K562 (cell line): ENCODE measurements around the gene ZDHHC3. TPM values are rescaled to one million over a fixed set of nuclear protein-coding genes. Genes with fewer than 3 reads are reported as not detected.

ENCODE experiments used
- THRAP3 ChIP-seq: fragments of 450-650 bp; IDR thresholded peaks from 2 replicates; pipeline ENCODE4 v1.6.1; 2016; ENCODE audit warnings: mild to moderate bottlenecking, inconsistent platforms, borderline replicate concordance
- XRCC3 ChIP-seq: fragments of 450-650 bp; IDR thresholded peaks from 2 replicates; pipeline ENCODE4 v1.6.1; 2017; ENCODE audit warnings: mild to moderate bottlenecking, moderate library complexity
- ZNF23 ChIP-seq: fragments of 250-450 bp; sonication (Bioruptor Pico); IDR thresholded peaks from 2 replicates; pipeline ENCODE4 v1.4.0; 2020; ENCODE audit warnings: mild to moderate bottlenecking
- polyA plus RNA-seq, 8 experiments: library from polyadenylated mRNA; depleted of rRNA in 4 of 8; stranded (reverse) in 5 of 8; unstranded in 3 of 8; fragments of >200 nt; fragmentation: Nextera tagmentation in 2 of 8; fragmentation: Illumina TruSeq in 1 of 8; extraction: Ambion mirVana in 2 of 8; extraction: Trizol in 1 of 8; gene quantifications; 2 replicates each; pipeline versions ENCODE4 v1.2.1 to v1.2.3, GENCODE V29; 2011 to 2014; ENCODE audit warnings: inconsistent platforms in 1 of 8, missing spikeins in 1 of 8
- total RNA-seq, 7 experiments: library from RNA; depleted of rRNA in 6 of 7; stranded (reverse); fragments of >200 nt in 6 of 7; fragmentation: Illumina TruSeq in 2 of 7; extraction: Trizol in 2 of 7; gene quantifications; 2 replicates each; pipeline versions ENCODE4 v1.2.1 to v1.2.3, GENCODE V29; 2011 to 2021; ENCODE audit warnings: low replicate concordance in 1 of 7
- TF ChIP-seq, protein P1 (sequence below): fragments of 450-650 bp; IDR thresholded peaks from 2 replicates; pipeline ENCODE4 v1.6.1; 2014; ENCODE audit warnings: low read depth, mild to moderate bottlenecking, moderate library complexity, borderline replicate concordance
- TF ChIP-seq, protein P2 (sequence below): sonication (generic); formaldehyde crosslinking; IDR thresholded peaks from 2 replicates; pipeline ENCODE4 v1.8.0; 2023; ENCODE audit warnings: mild to moderate bottlenecking, missing genetic modification reagents

The ZDHHC3 gene
- total and polyA plus RNA-seq, 9 of the 15 experiments (the other 6 are each of a cell fraction or from before 2014, with no cell fraction given): 10.3 to 120 (median 67.2) TPM

DNA sequence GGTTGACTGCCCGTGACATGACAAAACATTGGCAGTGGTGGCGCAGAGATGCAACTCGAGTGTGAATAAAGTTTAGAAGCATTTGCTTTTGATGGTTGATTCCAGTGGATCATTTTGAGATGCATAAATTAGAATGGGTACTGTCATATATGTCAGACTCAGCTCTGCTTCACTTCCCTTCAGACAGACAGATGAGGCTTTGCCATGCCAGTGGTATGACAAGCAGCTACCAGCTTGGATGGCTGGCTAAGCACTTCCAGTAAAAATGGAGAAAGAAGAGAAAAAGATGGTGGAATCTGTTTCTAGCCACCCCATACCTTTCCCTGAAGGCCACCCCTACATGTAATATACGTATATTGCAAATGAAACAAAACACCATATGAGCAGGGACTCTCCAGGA lies 36.6 kb upstream of the ZDHHC3 start (continued):
- TF ChIP-seq, protein P1, sequence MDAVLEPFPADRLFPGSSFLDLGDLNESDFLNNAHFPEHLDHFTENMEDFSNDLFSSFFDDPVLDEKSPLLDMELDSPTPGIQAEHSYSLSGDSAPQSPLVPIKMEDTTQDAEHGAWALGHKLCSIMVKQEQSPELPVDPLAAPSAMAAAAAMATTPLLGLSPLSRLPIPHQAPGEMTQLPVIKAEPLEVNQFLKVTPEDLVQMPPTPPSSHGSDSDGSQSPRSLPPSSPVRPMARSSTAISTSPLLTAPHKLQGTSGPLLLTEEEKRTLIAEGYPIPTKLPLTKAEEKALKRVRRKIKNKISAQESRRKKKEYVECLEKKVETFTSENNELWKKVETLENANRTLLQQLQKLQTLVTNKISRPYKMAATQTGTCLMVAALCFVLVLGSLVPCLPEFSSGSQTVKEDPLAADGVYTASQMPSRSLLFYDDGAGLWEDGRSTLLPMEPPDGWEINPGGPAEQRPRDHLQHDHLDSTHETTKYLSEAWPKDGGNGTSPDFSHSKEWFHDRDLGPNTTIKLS: no peak
- TF ChIP-seq THRAP3: no peak
- TF ChIP-seq ZNF23 (CRISPR knock-in tag): no peak
- TF ChIP-seq XRCC3: no peak
- TF ChIP-seq, protein P2, sequence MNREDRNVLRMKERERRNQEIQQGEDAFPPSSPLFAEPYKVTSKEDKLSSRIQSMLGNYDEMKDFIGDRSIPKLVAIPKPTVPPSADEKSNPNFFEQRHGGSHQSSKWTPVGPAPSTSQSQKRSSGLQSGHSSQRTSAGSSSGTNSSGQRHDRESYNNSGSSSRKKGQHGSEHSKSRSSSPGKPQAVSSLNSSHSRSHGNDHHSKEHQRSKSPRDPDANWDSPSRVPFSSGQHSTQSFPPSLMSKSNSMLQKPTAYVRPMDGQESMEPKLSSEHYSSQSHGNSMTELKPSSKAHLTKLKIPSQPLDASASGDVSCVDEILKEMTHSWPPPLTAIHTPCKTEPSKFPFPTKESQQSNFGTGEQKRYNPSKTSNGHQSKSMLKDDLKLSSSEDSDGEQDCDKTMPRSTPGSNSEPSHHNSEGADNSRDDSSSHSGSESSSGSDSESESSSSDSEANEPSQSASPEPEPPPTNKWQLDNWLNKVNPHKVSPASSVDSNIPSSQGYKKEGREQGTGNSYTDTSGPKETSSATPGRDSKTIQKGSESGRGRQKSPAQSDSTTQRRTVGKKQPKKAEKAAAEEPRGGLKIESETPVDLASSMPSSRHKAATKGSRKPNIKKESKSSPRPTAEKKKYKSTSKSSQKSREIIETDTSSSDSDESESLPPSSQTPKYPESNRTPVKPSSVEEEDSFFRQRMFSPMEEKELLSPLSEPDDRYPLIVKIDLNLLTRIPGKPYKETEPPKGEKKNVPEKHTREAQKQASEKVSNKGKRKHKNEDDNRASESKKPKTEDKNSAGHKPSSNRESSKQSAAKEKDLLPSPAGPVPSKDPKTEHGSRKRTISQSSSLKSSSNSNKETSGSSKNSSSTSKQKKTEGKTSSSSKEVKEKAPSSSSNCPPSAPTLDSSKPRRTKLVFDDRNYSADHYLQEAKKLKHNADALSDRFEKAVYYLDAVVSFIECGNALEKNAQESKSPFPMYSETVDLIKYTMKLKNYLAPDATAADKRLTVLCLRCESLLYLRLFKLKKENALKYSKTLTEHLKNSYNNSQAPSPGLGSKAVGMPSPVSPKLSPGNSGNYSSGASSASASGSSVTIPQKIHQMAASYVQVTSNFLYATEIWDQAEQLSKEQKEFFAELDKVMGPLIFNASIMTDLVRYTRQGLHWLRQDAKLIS (CRISPR knock-in tag): no peak
